ENCODE data around the gene KBTBD6.
"Not testable (repeated sequence)": the region's sequence is repeated elsewhere in the genome, so short reads cannot be mapped to it uniquely, and the experiment has no call there.

Gene KBTBD6

DNA sequence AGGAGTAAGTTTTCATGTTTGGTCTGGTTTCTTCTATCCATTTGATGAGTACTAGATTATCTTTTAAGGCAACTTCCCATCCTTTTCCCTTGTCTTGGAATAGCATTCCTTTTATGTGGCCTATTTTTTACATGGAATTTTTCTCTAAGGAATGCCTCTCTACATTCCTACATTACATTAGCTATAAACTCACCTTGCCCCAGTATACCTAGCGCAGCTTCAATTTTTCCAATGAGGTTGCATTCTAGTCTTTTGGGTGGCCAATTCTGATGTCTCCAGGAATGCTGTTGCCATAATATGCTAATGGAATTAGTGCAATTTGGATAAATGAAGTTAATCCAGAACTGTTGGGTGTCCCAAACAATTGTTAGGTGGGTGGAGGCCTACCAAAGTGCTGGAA lies 33.8 kb downstream of the KBTBD6 start:
- Histone ChIP-seq H3K9ac (ENCODE audit: low read depth, low read length) (no peak overlapping the region), H3K4me2 (ENCODE audit: insufficient read depth, low read length) (no peak overlapping the region), H3K9me3 (ENCODE audit: insufficient read depth, low read length, severe bottlenecking) (no peaks in the 10 kb centered on the region), H3K36me3 (ENCODE audit: insufficient read depth, low read length) (no peaks in the 10 kb centered on the region), H3K79me2 (ENCODE audit: insufficient read depth, low read length) (no peaks in the 10 kb centered on the region), H3K4me3 (ENCODE audit: low read depth in 1 of 2, low read length in 2 of 2) (no peak overlapping the region), H3K27ac (ENCODE audit: low read length) (no peak overlapping the region), H4K20me1 (ENCODE audit: insufficient read depth, low read length) (no peaks in the 10 kb centered on the region), H3K27me3 (ENCODE audit: insufficient read depth, low read length, poor library complexity) (no peaks in the 10 kb centered on the region), H2AFZ (ENCODE audit: low read depth, low read length) (no peak overlapping the region), H3K4me1 (ENCODE audit: insufficient read depth, low read length) (no peaks in the 10 kb centered on the region)
- DNase-seq (no peak), ATAC-seq (ENCODE audit: insufficient read depth, low read depth) (no peak)
- TF ChIP-seq, protein P1, sequence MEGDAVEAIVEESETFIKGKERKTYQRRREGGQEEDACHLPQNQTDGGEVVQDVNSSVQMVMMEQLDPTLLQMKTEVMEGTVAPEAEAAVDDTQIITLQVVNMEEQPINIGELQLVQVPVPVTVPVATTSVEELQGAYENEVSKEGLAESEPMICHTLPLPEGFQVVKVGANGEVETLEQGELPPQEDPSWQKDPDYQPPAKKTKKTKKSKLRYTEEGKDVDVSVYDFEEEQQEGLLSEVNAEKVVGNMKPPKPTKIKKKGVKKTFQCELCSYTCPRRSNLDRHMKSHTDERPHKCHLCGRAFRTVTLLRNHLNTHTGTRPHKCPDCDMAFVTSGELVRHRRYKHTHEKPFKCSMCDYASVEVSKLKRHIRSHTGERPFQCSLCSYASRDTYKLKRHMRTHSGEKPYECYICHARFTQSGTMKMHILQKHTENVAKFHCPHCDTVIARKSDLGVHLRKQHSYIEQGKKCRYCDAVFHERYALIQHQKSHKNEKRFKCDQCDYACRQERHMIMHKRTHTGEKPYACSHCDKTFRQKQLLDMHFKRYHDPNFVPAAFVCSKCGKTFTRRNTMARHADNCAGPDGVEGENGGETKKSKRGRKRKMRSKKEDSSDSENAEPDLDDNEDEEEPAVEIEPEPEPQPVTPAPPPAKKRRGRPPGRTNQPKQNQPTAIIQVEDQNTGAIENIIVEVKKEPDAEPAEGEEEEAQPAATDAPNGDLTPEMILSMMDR (IDR thresholded peaks at IDR 0.05; ENCODE audit: borderline replicate concordance, extremely low read depth, low read length, poor library complexity, severe bottlenecking) = no peak
- TF ChIP-seq EZH2 (IDR thresholded peaks at IDR 0.05; ENCODE audit: borderline replicate concordance, low read depth, low read length, severe bottlenecking) = no peak

DNA sequence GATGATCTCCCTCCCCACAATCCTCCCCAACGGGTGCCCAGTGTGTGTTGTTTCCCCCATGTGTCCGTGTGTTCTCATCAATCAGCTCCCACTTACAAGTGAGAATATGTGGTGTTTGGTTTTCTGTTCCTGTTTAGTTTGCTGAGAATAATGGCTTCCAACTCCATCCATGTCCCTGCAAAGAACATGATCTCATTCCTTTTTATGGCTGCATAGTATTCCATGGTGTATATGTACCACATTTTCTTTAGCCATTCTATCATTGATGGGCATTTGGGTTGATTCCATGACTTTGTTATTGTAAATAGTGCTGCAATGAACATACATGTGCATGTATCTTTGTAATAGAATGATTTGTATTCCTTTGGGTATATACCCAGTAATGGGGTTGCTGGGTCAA lies 36.9 kb downstream of the KBTBD6 start:
- H3K4me3 ChIP-seq (ENCODE audit: low read depth in 1 of 2, low read length in 2 of 2); H3K4me2 ChIP-seq (ENCODE audit: insufficient read depth, low read length); H3K27ac ChIP-seq (ENCODE audit: low read length); DNase-seq; ATAC-seq (ENCODE audit: insufficient read depth, low read depth); H3K9me3 ChIP-seq (ENCODE audit: insufficient read depth, low read length, severe bottlenecking); H3K9ac ChIP-seq (ENCODE audit: low read depth, low read length); H2AFZ ChIP-seq (ENCODE audit: low read depth, low read length); H3K36me3 ChIP-seq (ENCODE audit: insufficient read depth, low read length); H3K4me1 ChIP-seq (ENCODE audit: insufficient read depth, low read length); H3K27me3 ChIP-seq (ENCODE audit: insufficient read depth, low read length, poor library complexity); H3K79me2 ChIP-seq (ENCODE audit: insufficient read depth, low read length); H4K20me1 ChIP-seq (ENCODE audit: insufficient read depth, low read length): not testable (repeated sequence)

DNA sequence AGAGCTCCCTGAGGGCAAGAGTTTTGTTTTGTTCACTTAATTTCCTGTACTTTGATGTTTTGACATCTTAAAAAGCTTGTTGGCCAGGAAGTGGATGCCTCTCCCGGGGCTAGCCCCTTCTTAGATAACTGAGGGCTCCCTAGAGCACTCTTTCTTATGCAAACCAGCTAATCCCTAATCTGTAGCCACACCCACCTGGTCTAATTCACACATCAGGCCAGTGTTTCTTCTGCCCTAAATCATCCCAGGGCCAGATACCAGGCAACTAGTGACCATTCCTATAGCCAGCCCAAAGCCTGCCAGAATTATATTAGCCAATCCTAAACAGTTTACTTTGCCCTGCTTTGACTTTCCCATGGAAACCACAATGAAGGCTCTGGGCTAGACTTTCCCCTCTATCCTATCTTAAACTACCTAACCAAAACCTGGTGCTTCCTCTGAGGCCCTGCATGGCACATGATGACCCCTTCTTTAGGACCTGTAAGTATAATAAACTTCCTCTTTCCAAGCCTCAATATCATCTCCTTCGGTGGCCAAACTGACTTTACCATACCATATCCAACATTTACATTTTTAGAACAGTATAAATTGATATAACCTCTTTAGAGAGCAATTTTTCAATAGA lies 46.5 kb downstream of the KBTBD6 start:
- Histone ChIP-seq H3K4me2 (ENCODE audit: insufficient read depth, low read length) (no peak overlapping the region), H3K9ac (ENCODE audit: low read depth, low read length) (no peak overlapping the region), H3K36me3 (ENCODE audit: insufficient read depth, low read length) (peaks cover 28% of the 10 kb centered on the region; the same call in 1 of the 2 replicates), H3K79me2 (ENCODE audit: insufficient read depth, low read length) (no peaks in the 10 kb centered on the region), H3K4me3 (ENCODE audit: low read depth in 1 of 2, low read length in 2 of 2) (no peak overlapping the region), H3K4me1 (ENCODE audit: insufficient read depth, low read length) (no peaks in the 10 kb centered on the region), H2AFZ (ENCODE audit: low read depth, low read length) (no peak overlapping the region), H3K27ac (ENCODE audit: low read length) (no peak overlapping the region), H4K20me1 (ENCODE audit: insufficient read depth, low read length) (no peaks in the 10 kb centered on the region), H3K9me3 (ENCODE audit: insufficient read depth, low read length, severe bottlenecking) (no peaks in the 10 kb centered on the region), H3K27me3 (ENCODE audit: insufficient read depth, low read length, poor library complexity) (no peaks in the 10 kb centered on the region)
- no peak for TF ChIP-seq EZH2 (IDR thresholded peaks at IDR 0.05; ENCODE audit: borderline replicate concordance, low read depth, low read length, severe bottlenecking)
- TF ChIP-seq, protein P1 (IDR thresholded peaks at IDR 0.05; ENCODE audit: borderline replicate concordance, extremely low read depth, low read length, poor library complexity, severe bottlenecking) = no peak
- no peak for ATAC-seq (ENCODE audit: insufficient read depth, low read depth)
- no peak for DNase-seq

DNA sequence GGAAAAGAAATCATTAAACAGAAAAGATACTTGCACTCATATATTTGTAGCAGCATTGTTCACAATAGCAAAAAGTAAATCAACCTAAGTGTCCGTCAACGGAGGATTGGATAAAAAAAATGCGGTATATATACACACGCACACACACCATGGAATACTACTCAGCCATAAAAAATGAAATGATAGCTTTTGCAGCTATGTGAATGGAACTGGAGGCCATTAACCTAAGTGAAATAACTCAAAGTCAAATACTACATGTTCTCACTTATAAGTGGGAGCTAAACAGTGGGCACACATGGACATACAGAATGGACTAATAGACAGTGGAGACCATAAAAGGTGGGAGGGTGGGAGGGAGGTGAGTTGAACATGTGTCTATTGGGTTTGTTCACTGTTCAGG lies 52.9 kb downstream of the KBTBD6 start:
- no peak overlapping the region for H3K9ac ChIP-seq (ENCODE audit: low read depth, low read length)
- DNase-seq (no peak), ATAC-seq (ENCODE audit: insufficient read depth, low read depth) (no peak)
- TF ChIP-seq, protein P1 (IDR thresholded peaks at IDR 0.05; ENCODE audit: borderline replicate concordance, extremely low read depth, low read length, poor library complexity, severe bottlenecking) = no peak
- no peak for TF ChIP-seq EZH2 (IDR thresholded peaks at IDR 0.05; ENCODE audit: borderline replicate concordance, low read depth, low read length, severe bottlenecking)
- H3K79me2 ChIP-seq (ENCODE audit: insufficient read depth, low read length) = no peaks in the 10 kb centered on the region
- no peaks in the 10 kb centered on the region for H4K20me1 ChIP-seq (ENCODE audit: insufficient read depth, low read length)
- no peaks in the 10 kb centered on the region for H3K4me1 ChIP-seq (ENCODE audit: insufficient read depth, low read length)
- H3K4me2 ChIP-seq (ENCODE audit: insufficient read depth, low read length) = no peak overlapping the region
- H3K27me3 ChIP-seq (ENCODE audit: insufficient read depth, low read length, poor library complexity) = no peaks in the 10 kb centered on the region
- peaks cover 62% of the 10 kb centered on the region for H3K36me3 ChIP-seq (ENCODE audit: insufficient read depth, low read length)
- H3K9me3 ChIP-seq (ENCODE audit: insufficient read depth, low read length, severe bottlenecking) = no peaks in the 10 kb centered on the region
- no peak overlapping the region for H3K4me3 ChIP-seq (ENCODE audit: low read depth in 1 of 2, low read length in 2 of 2)
- H3K27ac ChIP-seq (ENCODE audit: low read length) = no peak overlapping the region
- H2AFZ ChIP-seq (ENCODE audit: low read depth, low read length) = no peak overlapping the region

Data from DND-41 (cell line).